HepG2 (cell line): Measurements from ENCODE around the gene BBS5. TPM values are rescaled to one million over a fixed set of nuclear protein-coding genes. Genes with fewer than 3 reads are reported as not detected.

ENCODE experiments used
- AGO2 ChIP-seq: fragments of 200-400 bp; formaldehyde crosslinking; optimal IDR thresholded peaks from 2 replicates; pipeline ENCODE3; 2017; ENCODE audit warnings: mild to moderate bottlenecking, low read depth, low read length, moderate library complexity
- ATF2 ChIP-seq: sonication (generic); formaldehyde crosslinking; IDR thresholded peaks from 2 replicates; pipeline ENCODE4 v1.4.0; 2020; ENCODE audit warnings: missing genetic modification reagents
- ELF1 ChIP-seq: sonication (generic); formaldehyde crosslinking; IDR thresholded peaks from 2 replicates; pipeline ENCODE4 v1.4.0; 2020; ENCODE audit warnings: missing genetic modification reagents
- HDAC6 ChIP-seq: fragments of 200-600 bp; sonication (generic); IDR thresholded peaks from 2 replicates; pipeline ENCODE4 v1.7.0; 2017; ENCODE audit warnings: mild to moderate bottlenecking, antibody characterized with exemption, low read length, low read depth
- HMG20B ChIP-seq: conservative IDR thresholded peaks from 2 replicates; pipeline ENCODE4 v1.6.1; 2016; ENCODE audit warnings: missing genetic modification reagents, missing compliant biosample characterization
- HNRNPL ChIP-seq: fragments of 200-400 bp; formaldehyde crosslinking; IDR thresholded peaks from 2 replicates; pipeline ENCODE4 v1.6.1; 2017; ENCODE audit warnings: mild to moderate bottlenecking, low read depth, low read length
- ISL2 ChIP-seq: sonication (generic); formaldehyde crosslinking; IDR thresholded peaks from 2 replicates; pipeline ENCODE4 v1.5.0; 2020; ENCODE audit warnings: missing genetic modification reagents
- MXD4 ChIP-seq: IDR thresholded peaks from 2 replicates; pipeline ENCODE4 v1.6.1; 2016; ENCODE audit warnings: mild to moderate bottlenecking, missing biosample characterization, missing genetic modification reagents
- MZF1 ChIP-seq: sonication (generic); formaldehyde crosslinking; IDR thresholded peaks from 2 replicates; pipeline ENCODE4 v1.8.1; 2023; ENCODE audit warnings: mild to moderate bottlenecking, missing genetic modification reagents, borderline replicate concordance
- NCOA5 ChIP-seq: sonication (generic); formaldehyde crosslinking; IDR thresholded peaks from 2 replicates; pipeline ENCODE4 v1.4.0; 2020; ENCODE audit warnings: missing genetic modification reagents
- SP2 ChIP-seq: sonication (generic); formaldehyde crosslinking; IDR thresholded peaks from 2 replicates; pipeline ENCODE4 v1.5.1; 2020; ENCODE audit warnings: mild to moderate bottlenecking, missing genetic modification reagents
- TAF15 ChIP-seq: fragments of 200-400 bp; formaldehyde crosslinking; IDR thresholded peaks from one replicate; pipeline ENCODE4 v1.6.1; 2018; ENCODE audit warnings: mild to moderate bottlenecking, low read depth, low read length; ENCODE audit not compliant: poor library complexity, severe bottlenecking
- U2AF2 ChIP-seq: fragments of 200-400 bp; formaldehyde crosslinking; IDR thresholded peaks from 2 replicates; pipeline ENCODE4 v1.6.1; 2017; ENCODE audit warnings: low read depth, mild to moderate bottlenecking, low read length
- ZBTB38 ChIP-seq: sonication (generic); formaldehyde crosslinking; IDR thresholded peaks from 2 replicates; pipeline ENCODE4 v1.5.1; 2020; ENCODE audit warnings: mild to moderate bottlenecking, missing genetic modification reagents
- ZMYM4 ChIP-seq: sonication (generic); formaldehyde crosslinking; IDR thresholded peaks from 2 replicates; pipeline ENCODE4 v1.8.1; 2023; ENCODE audit warnings: mild to moderate bottlenecking, missing genetic modification reagents
- ZNF260 ChIP-seq: sonication (generic); formaldehyde crosslinking; IDR thresholded peaks from 2 replicates; pipeline ENCODE4 v1.4.0; 2020; ENCODE audit warnings: missing genetic modification reagents, low read depth, mild to moderate bottlenecking, borderline replicate concordance
- ZNF329 ChIP-seq: sonication (generic); formaldehyde crosslinking; IDR thresholded peaks from 2 replicates; pipeline ENCODE4 v1.9.0; 2021; ENCODE audit warnings: low read depth, mild to moderate bottlenecking, missing genetic modification reagents
- ZNF605 ChIP-seq: sonication (generic); formaldehyde crosslinking; IDR thresholded peaks from 2 replicates; pipeline ENCODE4 v1.8.0; 2022; ENCODE audit warnings: mild to moderate bottlenecking, missing genetic modification reagents
- ZNF687 ChIP-seq: sonication (generic); formaldehyde crosslinking; IDR thresholded peaks from 2 replicates; pipeline ENCODE4 v1.5.1; 2020; ENCODE audit warnings: mild to moderate bottlenecking, missing genetic modification reagents, moderate library complexity
- ZNF703 ChIP-seq: sonication (generic); formaldehyde crosslinking; IDR thresholded peaks from 2 replicates; pipeline ENCODE4 v1.5.1; 2020; ENCODE audit warnings: missing genetic modification reagents, mild to moderate bottlenecking, moderate library complexity, borderline replicate concordance
- ZNF737 ChIP-seq: sonication (generic); formaldehyde crosslinking; IDR thresholded peaks from 2 replicates; pipeline ENCODE4 v1.5.0; 2020; ENCODE audit warnings: missing genetic modification reagents, mild to moderate bottlenecking, borderline replicate concordance
- ZNF878 ChIP-seq: sonication (generic); formaldehyde crosslinking; IDR thresholded peaks from 2 replicates; pipeline ENCODE4 v1.8.1; 2023; ENCODE audit warnings: mild to moderate bottlenecking, missing genetic modification reagents, moderate library complexity
- polyA plus RNA-seq, 8 experiments: library from polyadenylated mRNA; depleted of rRNA in 3 of 8; stranded (reverse) in 7 of 8; unstranded in 1 of 8; fragments of >200 nt; fragmentation: Illumina TruSeq in 4 of 8; extraction: Trizol in 4 of 8; gene quantifications; 2 replicates each; pipeline versions ENCODE4 v1.2.1 to v1.2.3, GENCODE V29; 2011 to 2016; ENCODE audit warnings: low read depth in 4 of 8, missing spikeins in 1 of 8, mixed read lengths in 1 of 8; ENCODE audit not compliant: insufficient read depth in 1 of 8
- total RNA-seq, 5 experiments: library from RNA; depleted of rRNA; stranded (reverse); fragments of >200 nt; fragmentation: Illumina TruSeq; extraction: Trizol; gene quantifications; 2 replicates each; pipeline ENCODE4 v1.2.3, GENCODE V29; 2016; ENCODE audit warnings: low read depth in 1 of 5

BBS5 gene
- total and polyA plus RNA-seq, 2 of the 13 experiments (the other 11 are each of a cell fraction or from before 2014, with no cell fraction given) = 1.8 to 4.5 TPM

GRCh38 chr2:169479257-169480078 lies at the start of gene BBS5 (continued):
- TF ChIP-seq HMG20B (CRISPR knock-in tag) (no peak), ATF2 (CRISPR knock-in tag) (peak; percentile 81), ZNF703 (CRISPR knock-in tag) (no peak; the same call in 1 of the 2 replicates), HDAC6 (no peak), ZBTB38 (CRISPR knock-in tag) (peak; percentile 93), NCOA5 (CRISPR knock-in tag) (no peak), HNRNPL (peak; percentile 77; the same call in 1 of the 2 replicates), MXD4 (peak; percentile 94), TAF15 (peak; percentile 99), ZNF878 (CRISPR knock-in tag) (peak; percentile 51; the same call in 1 of the 2 replicates), ZNF329 (CRISPR knock-in tag) (0 out of 2 replicates have a peak, but pooled peaks have one; percentile 75), ZMYM4 (CRISPR knock-in tag) (peak; percentile 96), ZNF737 (CRISPR knock-in tag) (peak; percentile 97; the same call in 1 of the 2 replicates), AGO2 (peak; percentile 49), ZNF687 (peak; percentile 100), ELF1 (CRISPR knock-in tag) (peak; percentile 47), U2AF2 (no peak), ZNF260 (CRISPR knock-in tag) (no peak; the same call in 1 of the 2 replicates), MZF1 (CRISPR knock-in tag) (peak; percentile 93), SP2 (CRISPR knock-in tag) (peak; percentile 6; the same call in 1 of the 2 replicates), ZNF605 (peak; percentile 98), ISL2 (CRISPR knock-in tag) (peak; percentile 67; the same call in 1 of the 2 replicates)
